Activated T-cell treated with anti-CD3 and anti-CD28 coated beads for 24 hours (primary cell): ENCODE results near the gene P2RX3.
"Not testable (repeated sequence)": the region's sequence is repeated elsewhere in the genome, so short reads cannot be mapped to it uniquely, and the experiment has no call there.

ENCODE experiments used
- DNase-seq: peaks from one replicate; pipeline ENCODE4 v3.0.0-alpha.2; 2020; ENCODE audit warnings: low read depth

P2RX3 gene

GRCh38 chr11:57338142-57338541 is at the start of gene P2RX3:
TSS of gene P2RX3 (plus strand) at chr11:57338352. CDS start at chr11:57338551, 199 bp downstream.
- DNase-seq, result no peak

GRCh38 chr11:57288771-57289579 is 49.2 kb upstream of the P2RX3 start:
- DNase-seq, result no peak

DNA sequence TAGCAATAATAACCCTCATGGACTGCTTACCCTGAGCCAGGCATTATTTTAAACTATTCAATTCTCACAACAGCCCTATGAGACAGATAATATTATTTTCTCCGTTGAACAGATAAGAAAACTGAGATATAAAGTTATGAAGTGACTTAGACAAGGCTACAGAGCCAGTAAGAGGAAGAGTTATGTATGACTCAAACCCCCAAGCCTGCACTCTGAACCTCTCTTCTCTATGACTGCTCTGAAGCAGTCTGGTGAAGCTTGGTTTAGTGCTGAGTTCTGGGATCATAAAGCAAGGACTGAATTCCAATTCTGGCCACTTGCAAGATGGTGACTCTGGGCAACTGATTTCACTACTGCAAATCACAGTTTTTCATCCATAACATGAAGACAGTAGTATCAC is 47.9 kb upstream of the P2RX3 start:
- DNase-seq, result no peak

GRCh38 chr11:57294225-57295131 is 43.7 kb upstream of the P2RX3 start:
- DNase-seq, result no peak

DNA sequence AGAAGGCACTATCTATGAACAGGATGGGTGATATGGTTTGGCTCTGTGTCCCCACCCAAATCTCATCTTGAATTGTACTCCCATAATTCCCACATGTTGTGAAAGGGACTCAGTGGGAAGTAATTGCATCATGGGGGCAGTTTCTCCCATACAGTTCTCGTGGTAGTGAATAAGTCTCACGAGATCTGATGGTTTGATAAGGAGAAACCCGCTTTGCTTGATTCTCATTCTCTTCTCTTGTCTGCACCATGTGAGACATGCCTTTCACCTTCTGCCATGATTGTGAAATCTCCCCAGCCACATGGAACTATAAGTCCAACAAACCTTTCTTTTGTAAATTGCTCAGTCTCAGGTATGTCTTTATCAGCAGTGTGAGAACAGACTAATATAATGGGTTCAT is 41.9 kb upstream of the P2RX3 start:
- DNase-seq, result not testable (repeated sequence)

DNA sequence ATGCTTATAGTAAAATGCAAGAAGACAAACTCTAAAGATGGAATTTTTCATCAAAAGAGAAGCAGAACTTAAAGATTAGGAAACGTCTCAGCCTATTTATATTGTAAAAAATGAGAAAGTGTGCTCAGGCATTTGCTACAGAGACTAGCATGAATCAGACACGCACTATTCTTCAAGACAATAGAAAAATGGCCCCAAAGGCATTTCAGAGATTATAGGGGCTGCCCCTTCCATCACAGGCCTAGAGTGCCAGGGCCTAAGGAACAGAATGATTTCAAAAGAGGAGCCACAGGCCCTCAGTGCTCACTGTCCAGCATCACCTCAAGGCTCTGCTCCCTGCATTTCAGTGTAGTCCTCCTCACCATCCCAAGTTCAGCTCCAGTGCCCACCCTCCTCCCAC is 40.9 kb upstream of the P2RX3 start:
- DNase-seq, result no peak

DNA sequence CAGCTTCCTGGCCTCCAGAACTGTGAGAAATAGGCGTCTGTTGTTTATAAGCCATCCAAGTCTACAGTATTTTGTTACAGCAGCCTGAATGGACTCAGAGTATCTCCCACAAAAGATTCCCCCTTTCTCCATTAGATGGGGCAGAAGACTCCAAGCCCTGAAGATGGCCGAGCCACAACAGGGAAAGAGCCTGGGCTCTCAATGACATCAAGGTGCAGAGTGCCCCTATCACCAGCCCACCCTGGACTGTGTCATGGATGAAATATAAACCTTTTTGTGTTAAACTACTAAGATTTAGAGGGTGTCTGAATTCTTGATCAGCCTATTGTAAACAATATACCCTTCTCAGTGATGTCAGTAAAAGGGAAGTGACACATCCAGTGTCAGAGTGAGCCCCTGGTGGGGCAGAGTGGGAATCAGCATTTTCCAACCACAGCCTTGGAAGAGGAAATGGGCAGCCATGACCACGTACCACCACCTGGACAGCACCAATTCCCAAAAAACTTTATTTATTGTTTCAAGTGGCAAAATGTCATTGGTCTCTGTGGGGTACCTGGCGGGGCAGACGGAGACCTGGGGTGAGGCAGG is 38.9 kb upstream of the P2RX3 start:
- no peak for DNase-seq

- DNase-seq, result no peak
These were observed 37.4 kb upstream of the P2RX3 start for GRCh38 chr11:57300785-57301184.

DNA sequence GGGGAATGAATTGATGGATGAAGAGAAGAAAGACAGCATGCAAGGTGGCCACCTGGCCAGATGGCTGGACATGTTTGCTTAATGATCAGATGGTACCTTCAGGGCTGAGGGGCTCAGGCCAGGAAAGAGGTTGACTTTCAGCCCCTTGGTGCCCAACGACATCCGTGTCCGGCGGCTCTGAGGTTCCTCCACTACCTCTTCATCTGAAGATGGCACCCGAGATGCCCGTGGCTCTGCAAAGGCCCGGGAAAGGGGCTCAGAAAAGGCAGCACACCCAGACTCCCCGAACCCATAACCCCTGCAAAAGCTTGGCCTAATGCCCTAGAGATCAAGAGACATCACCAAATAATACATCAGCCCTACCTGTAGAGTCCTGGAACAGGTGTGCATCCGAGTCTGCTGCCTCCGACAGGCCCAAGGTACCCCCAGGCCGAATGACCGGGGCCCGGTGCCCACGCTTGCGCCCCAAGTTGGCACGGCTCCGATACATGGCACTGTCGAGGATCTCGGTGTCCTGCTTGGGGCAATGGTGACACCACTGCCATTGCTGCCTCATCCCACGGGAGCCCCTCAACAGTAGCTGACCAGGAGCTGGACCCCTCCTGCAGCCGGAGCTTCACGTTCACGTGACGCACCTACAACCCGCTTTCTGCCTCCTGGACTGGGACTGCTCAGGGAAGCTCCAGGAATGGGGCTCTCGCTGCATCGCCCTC is 36.3 kb upstream of the P2RX3 start:
- DNase-seq, result no peak

GRCh38 chr11:57302489-57302888 is 35.7 kb upstream of the P2RX3 start:
- DNase-seq, result no peak

DNA sequence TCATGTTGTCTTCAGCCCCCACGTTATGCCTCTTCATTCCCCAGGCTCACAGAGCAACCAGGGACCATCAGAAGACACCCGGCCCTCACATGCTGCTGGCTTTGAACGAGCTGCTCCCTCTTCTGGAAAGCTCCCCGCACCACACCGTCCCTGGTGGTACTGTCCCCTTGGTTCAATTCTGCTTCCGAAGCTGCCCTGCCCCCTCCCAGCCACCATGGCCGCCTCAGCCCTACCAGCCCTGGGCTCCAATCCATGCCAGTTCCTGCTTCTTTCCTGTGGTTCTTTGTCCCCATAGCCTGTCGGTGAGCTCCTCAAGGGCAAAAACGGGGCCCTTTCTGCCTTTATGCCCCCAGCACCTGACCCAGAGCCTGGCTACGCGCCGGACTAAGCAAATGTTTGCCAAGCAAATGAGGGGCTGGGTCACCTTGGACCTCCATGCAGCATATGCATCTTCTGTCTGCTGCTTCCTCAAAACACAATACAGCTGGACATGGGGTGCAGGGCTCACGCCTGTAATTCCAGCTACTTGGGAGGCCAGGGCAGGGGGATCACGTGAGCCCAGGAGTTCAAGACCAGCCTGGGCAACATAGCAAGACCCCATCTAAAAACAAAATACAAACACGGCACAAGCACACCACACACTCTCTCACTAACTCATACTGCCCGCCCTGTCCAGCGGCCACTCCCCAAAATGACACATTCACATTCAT is 34.7 kb upstream of the P2RX3 start:
- DNase-seq, result no peak

DNA sequence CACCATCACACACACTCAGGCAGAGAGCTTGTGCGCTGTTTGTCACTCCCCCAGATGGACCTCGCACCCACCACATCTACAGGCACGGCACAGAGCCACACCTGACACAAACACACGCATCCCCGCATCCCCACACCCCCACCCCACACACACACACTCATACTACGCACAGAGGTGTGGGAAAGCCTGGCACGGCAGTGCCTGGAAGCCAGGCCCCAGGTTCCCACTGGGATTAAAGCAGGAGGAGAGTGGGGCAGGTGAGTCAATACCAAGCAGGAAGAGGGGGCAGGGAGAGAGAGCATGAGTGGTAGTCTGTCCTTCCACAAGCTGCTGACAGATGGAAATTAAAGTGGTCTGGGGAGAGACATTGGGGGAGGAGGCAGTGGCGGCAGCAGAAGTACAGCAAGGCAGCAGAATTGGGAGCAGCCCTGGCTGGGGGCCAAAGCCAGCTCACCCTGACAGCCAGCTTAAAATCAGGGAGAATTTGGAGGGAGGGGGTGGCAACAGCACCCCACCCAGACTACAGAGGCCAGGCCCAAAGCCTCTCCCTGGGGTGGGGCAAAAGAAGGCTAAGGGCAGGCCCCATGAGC is 34.1 kb upstream of the P2RX3 start:
- no peak for DNase-seq

- DNase-seq, result no peak
These were observed 32.6 kb upstream of the P2RX3 start for GRCh38 chr11:57305523-57305922.

GRCh38 chr11:57306161-57306876 is 31.8 kb upstream of the P2RX3 start:
- no peak for DNase-seq

GRCh38 chr11:57306940-57307565 is 31.1 kb upstream of the P2RX3 start:
- no peak for DNase-seq

DNA sequence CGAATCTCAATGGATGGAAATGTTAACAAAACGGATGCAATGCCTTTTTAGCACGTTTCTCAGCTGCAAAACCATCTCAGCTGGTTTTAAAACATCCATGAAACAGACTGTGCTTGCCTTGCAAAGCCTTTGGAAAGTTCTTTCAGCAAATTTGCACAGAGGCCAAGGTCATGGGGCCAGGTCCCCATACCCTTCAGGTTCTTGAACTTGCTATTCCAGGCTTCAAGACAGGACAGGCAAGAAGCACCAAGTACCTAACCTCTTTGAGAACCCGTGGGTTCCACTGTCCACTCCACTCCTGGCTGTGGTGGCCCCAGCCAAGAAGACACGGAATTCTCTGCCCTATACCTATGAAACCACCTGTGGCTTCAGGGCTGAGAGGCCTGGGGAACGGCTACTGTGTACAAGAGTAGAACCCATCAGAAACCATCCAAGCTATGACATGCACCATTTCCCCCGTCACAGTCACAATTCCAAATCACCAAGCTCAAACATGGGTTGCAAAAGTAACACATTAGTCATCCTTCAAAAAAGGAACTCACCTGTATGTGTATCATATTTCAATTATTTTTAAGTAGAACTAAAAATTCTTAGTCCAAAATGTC is 30.4 kb upstream of the P2RX3 start:
- no peak for DNase-seq

DNA sequence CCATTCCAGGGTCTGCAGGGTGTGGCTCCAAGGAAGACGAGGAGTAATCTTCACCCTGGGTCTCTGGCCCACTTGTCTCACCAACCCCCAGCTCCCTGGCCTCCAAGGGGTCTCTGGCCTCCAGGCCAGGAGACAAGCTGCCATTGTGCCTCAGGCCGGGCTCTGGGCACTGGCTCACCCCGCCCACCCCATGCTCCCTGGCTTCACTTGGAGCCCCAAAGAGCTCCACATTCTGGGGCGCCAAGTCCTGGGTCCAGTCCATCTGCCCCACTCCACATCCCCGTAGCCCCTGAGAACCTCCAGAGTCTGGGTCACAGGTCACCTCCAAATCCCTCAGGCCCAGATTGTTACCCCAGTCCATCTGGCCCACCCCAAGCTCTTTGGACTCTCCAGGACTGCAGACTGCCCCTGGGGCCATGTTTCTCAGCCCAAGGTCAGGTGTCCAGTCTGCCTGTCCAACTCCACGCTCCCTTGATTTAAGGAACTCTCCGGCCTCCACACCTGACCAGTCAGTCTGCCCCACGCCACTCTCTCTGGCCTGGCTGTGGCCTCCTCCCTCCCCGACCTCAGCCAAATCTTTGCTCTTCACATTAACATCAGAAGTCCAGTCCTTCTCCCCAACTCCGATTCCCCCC is 29.6 kb upstream of the P2RX3 start:
- DNase-seq, result no peak

GRCh38 chr11:57309106-57310059 is 28.8 kb upstream of the P2RX3 start:
- no peak for DNase-seq
